PC-3 (cell line): ENCODE results near the gene P2RY4. TPM values are rescaled to one million over a fixed set of nuclear protein-coding genes. Genes with fewer than 3 reads are reported as not detected.
"Not testable (repeated sequence)": the region's sequence is repeated elsewhere in the genome, so short reads cannot be mapped to it uniquely, and the experiment has no call there.

Experiments
- ATAC-seq: fragments of 200-7000 bp; cut with Tn5 transposase; 2 replicates; pipeline ENCODE4 v1.9.1; 2020; ENCODE audit warnings: mild to moderate bottlenecking, moderate library complexity
- BruUV-seq: library from RNA; stranded (reverse); fragments of 400-500 nt; replicated peaks from 2 replicates; lab custom pipeline; 2021; lab: Mats Ljungman, UMichigan
- CTCF ChIA-PET: fragments of 300-600 bp; sonication (Branson Sonifier 250); formaldehyde crosslinking; loops from one replicate; lab custom pipeline; 2022; ENCODE audit warnings: antibody characterized with exemption; lab: Charles Lee
- POLR2A ChIA-PET: fragments of 300-600 bp; sonication (Branson Sonifier 250); formaldehyde crosslinking; loops from one replicate; lab custom pipeline; 2022; ENCODE audit warnings: antibody characterized with exemption; ENCODE audit not compliant: unreplicated experiment; lab: Charles Lee
- DNase-seq: peaks from one replicate; pipeline ENCODE4 v3.0.0-alpha.2; 2015
- H2AFZ ChIP-seq: fragments of 300-600 bp; sonication (generic); 2 replicates; pipeline ENCODE4 v1.6.0; 2016; ENCODE audit warnings: antibody characterized with exemption, low read length
- H3F3A ChIP-seq: fragments of 300-600 bp; sonication (generic); one replicate; pipeline ENCODE4 v1.6.0; 2017; ENCODE audit warnings: antibody characterized with exemption, low read length, control low read depth, mild to moderate bottlenecking; ENCODE audit not compliant: unreplicated experiment
- H3K27ac ChIP-seq: fragments of 300-600 bp; sonication (generic); 2 replicates; pipeline ENCODE4 v1.5.1; 2016; ENCODE audit warnings: mild to moderate bottlenecking, low read length
- H3K27me3 ChIP-seq: fragments of 300-600 bp; sonication (generic); 2 replicates; pipeline ENCODE4 v1.6.1; 2016; ENCODE audit warnings: low read length, mixed read lengths
- H3K36me3 ChIP-seq: fragments of 300-600 bp; sonication (generic); 2 replicates; pipeline ENCODE4 v1.6.1; 2016; ENCODE audit warnings: low read depth, mixed run types, low read length, mixed read lengths
- H3K4me1 ChIP-seq: fragments of 300-600 bp; sonication (generic); 2 replicates; pipeline ENCODE4 v1.5.1; 2016; ENCODE audit warnings: low read length; ENCODE audit not compliant: insufficient read depth
- H3K4me2 ChIP-seq: fragments of 300-600 bp; sonication (generic); 2 replicates; pipeline ENCODE4 v1.6.0; 2016; ENCODE audit warnings: low read length
- H3K4me3 ChIP-seq: fragments of 300-600 bp; sonication (generic); 2 replicates; pipeline ENCODE4 v1.5.1; 2016; ENCODE audit warnings: mild to moderate bottlenecking, low read length, mixed read lengths
- H3K79me2 ChIP-seq: fragments of 300-600 bp; sonication (generic); 2 replicates; pipeline ENCODE4 v1.6.1; 2017; ENCODE audit warnings: low read length, mixed read lengths
- H3K9ac ChIP-seq: fragments of 300-600 bp; sonication (generic); 2 replicates; pipeline ENCODE4 v1.6.0; 2016; ENCODE audit warnings: mild to moderate bottlenecking, low read length
- H3K9me2 ChIP-seq: fragments of 300-600 bp; sonication (generic); replicated peaks from 2 replicates; pipeline ENCODE4 v1.6.1; 2016; ENCODE audit warnings: mixed run types, low read length, mixed read lengths
- H3K9me3 ChIP-seq: fragments of 300-600 bp; sonication (generic); 2 replicates; pipeline ENCODE4 v1.6.1; 2016; ENCODE audit warnings: low read length, mixed read lengths
- H4K20me1 ChIP-seq: fragments of 300-600 bp; sonication (generic); 2 replicates; pipeline ENCODE4 v1.6.1; 2016; ENCODE audit warnings: low read length, mixed read lengths
- CTCF ChIP-seq: fragments of 300-600 bp; sonication (generic); conservative IDR thresholded peaks from 2 replicates; pipeline ENCODE4 v1.5.1; 2017; ENCODE audit warnings: antibody characterized with exemption, low read depth, mild to moderate bottlenecking, low read length
- EZH2 ChIP-seq: fragments of 300-600 bp; sonication (generic); IDR thresholded peaks from one replicate; pipeline ENCODE4 v1.6.1; 2017; ENCODE audit warnings: antibody characterized with exemption, mild to moderate bottlenecking, low read length; ENCODE audit not compliant: unreplicated experiment
- EZH2phosphoT487 ChIP-seq: fragments of 300-600 bp; sonication (generic); IDR thresholded peaks from 2 replicates; pipeline ENCODE4 v1.6.1; 2018; ENCODE audit warnings: mild to moderate bottlenecking, antibody characterized with exemption, low read length, borderline replicate concordance
- intact Hi-C: fragments of 100-400 bp; cut with micrococcal nuclease; formaldehyde crosslinking; loops from 2 replicates; pipeline ENCODE4 v1.9.0; 2023
- total RNA-seq: library from RNA; depleted of rRNA; stranded (reverse); fragments of >200 nt; gene quantifications from 2 replicates; pipeline ENCODE4 v1.2.3, GENCODE V29; 2014

P2RY4 gene
- total RNA-seq, 1 experiment from 2014 or later: 0.62 TPM

- ChIA-PET CTCF (no interaction called here), POLR2A (no interaction called here)
- no TSS peak for BruUV-seq
- TF ChIP-seq EZH2 (no peak), EZH2phosphoT487 (no peak), CTCF (no peak)
- Histone ChIP-seq H3K4me3 (no peak overlapping the region), H3K4me1 (no peaks in the 10 kb centered on the region), H3K36me3 (no peaks in the 10 kb centered on the region), H2AFZ (no peak overlapping the region), H4K20me1 (no peaks in the 10 kb centered on the region), H3K9ac (no peak overlapping the region), H3K27me3 (no peaks in the 10 kb centered on the region), H3F3A (no peaks in the 10 kb centered on the region), H3K4me2 (no peak overlapping the region), H3K9me2 (no peaks in the 10 kb centered on the region), H3K27ac (no peak overlapping the region), H3K79me2 (no peaks in the 10 kb centered on the region), H3K9me3 (no peaks in the 10 kb centered on the region)
- intact Hi-C loops: no loop called here
- no peak for DNase-seq
- no peak for ATAC-seq
Observed at GRCh38 chrX:70279081-70279480, 19.1 kb upstream of the P2RY4 start.

DNA sequence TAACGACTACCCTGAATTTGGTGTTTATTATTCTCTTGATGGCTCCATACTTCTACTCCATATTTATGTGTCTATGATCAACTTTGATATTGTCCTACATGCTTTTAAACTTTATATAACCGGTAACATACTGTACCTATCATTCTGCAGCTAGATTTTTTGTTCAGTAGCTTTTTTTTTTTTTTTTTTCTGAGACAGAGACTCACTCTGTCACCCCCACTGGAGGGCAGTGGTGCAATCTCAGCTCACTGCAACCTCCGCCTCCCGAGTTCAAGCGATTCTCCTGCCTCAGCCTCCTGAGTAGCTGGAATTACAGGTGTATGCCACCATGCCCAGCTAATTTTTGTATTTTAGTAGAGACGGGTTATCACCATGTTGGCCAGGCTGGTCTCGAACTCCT lies 14.0 kb upstream of the P2RY4 start:
- H3K27ac ChIP-seq, H4K20me1 ChIP-seq, POLR2A ChIA-PET, H3F3A ChIP-seq, DNase-seq, BruUV-seq, intact Hi-C loops, H3K9me3 ChIP-seq, H3K4me1 ChIP-seq, H3K36me3 ChIP-seq, H3K4me3 ChIP-seq, H3K9ac ChIP-seq, H3K4me2 ChIP-seq, H3K79me2 ChIP-seq, H2AFZ ChIP-seq, H3K9me2 ChIP-seq, H3K27me3 ChIP-seq, ATAC-seq: not testable (repeated sequence)
- CTCF ChIA-PET: interaction anchor here (0.5 to 0.6 kb wide), 2 partner anchors 22 to 77 kb away, joined by 3 to 4 read pairs; no protein-coding TSS in a partner anchor

- H3K27me3 ChIP-seq: no peaks in the 10 kb centered on the region
- BruUV-seq: no TSS peak
- H3K79me2 ChIP-seq: no peaks in the 10 kb centered on the region
- H3K9me3 ChIP-seq: no peaks in the 10 kb centered on the region
- no peak within 1 kb of the TSS for H2AFZ ChIP-seq
- ATAC-seq (no peak), DNase-seq (no peak)
- H3K36me3 ChIP-seq: no peaks in the 10 kb centered on the region
- POLR2A ChIA-PET: no interaction called here
- no peaks in the 10 kb centered on the region for H4K20me1 ChIP-seq
- H3K27ac ChIP-seq: no peak within 1 kb of the TSS
- intact Hi-C loops: no loop called here
- no peak within 1 kb of the TSS for H3K4me3 ChIP-seq
- H3F3A ChIP-seq: no peaks in the 10 kb centered on the region
- H3K4me1 ChIP-seq: no peaks in the 10 kb centered on the region
- H3K9ac ChIP-seq: no peak within 1 kb of the TSS
- no peak within 1 kb of the TSS for H3K4me2 ChIP-seq
- CTCF ChIA-PET: no interaction called here
- TF ChIP-seq EZH2phosphoT487: no peak
- no peak for TF ChIP-seq EZH2
- no peak for TF ChIP-seq CTCF
- H3K9me2 ChIP-seq: no peaks in the 10 kb centered on the region
Observed at GRCh38 chrX:70268034-70268433, 8.0 kb upstream of the P2RY4 start, which contains the start of gene ARR3. ARR3 (plus strand) TSS chrX:70268334; CDS start chrX:70269386, 1,052 bp downstream.
